OCI-LY7 (cell line): ENCODE data around the gene MFSD6. TPM values are rescaled to one million over a fixed set of nuclear protein-coding genes. Genes with fewer than 3 reads are reported as not detected.

Experiments
- BruUV-seq: library from RNA; stranded (reverse); fragments of 400-500 nt; replicated peaks from 2 replicates; lab custom pipeline; 2021; lab: Mats Ljungman, UMichigan
- CTCF ChIA-PET: fragments of 300-600 bp; sonication (Branson Sonifier 250); formaldehyde crosslinking; loops from one replicate; lab custom pipeline; 2022; ENCODE audit warnings: antibody characterized with exemption; ENCODE audit not compliant: unreplicated experiment; lab: Charles Lee
- POLR2A ChIA-PET: fragments of 300-600 bp; sonication (Branson Sonifier 250); formaldehyde crosslinking; loops from one replicate; lab custom pipeline; 2022; ENCODE audit warnings: antibody characterized with exemption; lab: Charles Lee
- DNase-seq: peaks from one replicate; pipeline ENCODE4 v3.0.0-alpha.2; 2015; ENCODE audit warnings: low spot score
- H2AFZ ChIP-seq: fragments of 200-600 bp; sonication (generic), shearing (Covaris generic); 2 replicates; pipeline ENCODE4 v1.6.1; 2014; ENCODE audit warnings: mild to moderate bottlenecking, antibody characterized with exemption, low read length, moderate library complexity
- H3K27ac ChIP-seq: fragments of 200-600 bp; sonication (generic); 2 replicates; pipeline ENCODE4 v1.5.1; 2014; ENCODE audit warnings: mixed run types, low read depth, mild to moderate bottlenecking, moderate library complexity, low read length, inconsistent platforms; ENCODE audit not compliant: poor library complexity, severe bottlenecking
- H3K36me3 ChIP-seq: fragments of 200-600 bp; sonication (generic); 2 replicates; pipeline ENCODE4 v1.6.1; 2014; ENCODE audit warnings: mild to moderate bottlenecking, antibody characterized with exemption, low read length, moderate library complexity, mixed read lengths; ENCODE audit not compliant: insufficient read depth
- H3K4me1 ChIP-seq: fragments of 200-600 bp; sonication (generic); 2 replicates; pipeline ENCODE4 v1.5.1; 2014; ENCODE audit warnings: mild to moderate bottlenecking, low read length; ENCODE audit not compliant: insufficient read depth, poor library complexity, severe bottlenecking
- H3K4me2 ChIP-seq: fragments of 200-600 bp; sonication (generic); 2 replicates; pipeline ENCODE4 v1.6.1; 2014; ENCODE audit warnings: mild to moderate bottlenecking, low read length
- H3K4me3 ChIP-seq: fragments of 200-600 bp; sonication (generic); 2 replicates; pipeline ENCODE4 v1.5.1; 2014; ENCODE audit warnings: mild to moderate bottlenecking, low read depth, low read length; ENCODE audit not compliant: poor library complexity, severe bottlenecking
- H3K79me2 ChIP-seq: fragments of 200-600 bp; sonication (generic); 2 replicates; pipeline ENCODE4 v1.6.1; 2016; ENCODE audit warnings: low read depth, mild to moderate bottlenecking, low read length, moderate library complexity, mixed read lengths; ENCODE audit not compliant: insufficient read depth
- H3K9me2 ChIP-seq: fragments of 200-600 bp; sonication (generic); 2 replicates; pipeline ENCODE4 v1.6.1; 2016; ENCODE audit warnings: mild to moderate bottlenecking, low read length, mixed read lengths; ENCODE audit not compliant: insufficient read depth
- H3K9me3 ChIP-seq: fragments of 200-600 bp; sonication (generic); 2 replicates; pipeline ENCODE4 v1.6.1; 2014; ENCODE audit warnings: mild to moderate bottlenecking, mixed run types, low read length, mixed read lengths
- H4K20me1 ChIP-seq: fragments of 200-600 bp; sonication (generic); 2 replicates; pipeline ENCODE4 v1.6.1; 2014; ENCODE audit warnings: mild to moderate bottlenecking, antibody characterized with exemption, low read length, moderate library complexity, mixed read lengths; ENCODE audit not compliant: insufficient read depth
- CTCF ChIP-seq: fragments of 200-600 bp; sonication (generic); conservative IDR thresholded peaks from 2 replicates; pipeline ENCODE4 v1.5.1; 2014; ENCODE audit warnings: mild to moderate bottlenecking, antibody characterized with exemption, low read length, moderate library complexity, mixed read lengths
- EZH2phosphoT487 ChIP-seq: fragments of 200-600 bp; sonication (generic); IDR thresholded peaks from 2 replicates; pipeline ENCODE4 v1.6.1; 2018; ENCODE audit warnings: low read depth, borderline replicate concordance, mild to moderate bottlenecking, mixed run types, antibody characterized with exemption, low read length, moderate library complexity, mixed read lengths
- intact Hi-C: fragments of 100-400 bp; cut with micrococcal nuclease; formaldehyde crosslinking; loops from one replicate; pipeline ENCODE4 v1.10.0; 2022; ENCODE audit not compliant: unreplicated experiment
- total RNA-seq, 2 experiments: library from RNA; depleted of rRNA in 1 of 2; stranded (reverse); fragments of >200 nt in 1 of 2; shearing (Covaris generic) in 1 of 2; gene quantifications; 2 replicates each; pipeline ENCODE4 v1.2.3, GENCODE V29; 2014 to 2022

Gene MFSD6
- total RNA-seq, 2 experiments from 2014 or later: 8.3 to 19.5 TPM

DNA sequence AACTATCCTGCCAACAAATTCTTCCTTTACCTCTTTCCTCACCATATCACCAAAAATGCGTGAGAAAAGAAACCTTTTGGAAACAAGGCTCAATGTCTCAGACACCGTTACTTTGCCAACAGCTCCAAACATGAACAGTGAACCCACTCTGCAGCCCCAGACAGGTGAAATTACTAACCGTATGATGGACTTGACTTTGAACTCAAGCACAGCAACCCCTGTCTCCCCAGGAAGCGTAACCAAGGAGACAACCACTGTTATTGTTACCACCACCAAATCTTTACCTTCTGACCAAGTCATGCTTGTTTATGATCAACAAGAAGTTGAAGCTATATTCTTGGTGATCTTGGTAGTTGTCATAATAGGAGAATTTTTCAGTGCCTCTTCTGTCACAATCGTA lies 28.4 kb downstream of the MFSD6 start:
- Histone ChIP-seq H3K4me2 (no peak overlapping the region), H4K20me1 (no peaks in the 10 kb centered on the region), H3K4me1 (no peaks in the 10 kb centered on the region), H3K27ac (no peak overlapping the region), H3K36me3 (peaks cover 6% of the 10 kb centered on the region; the same call in 1 of the 2 replicates), H3K4me3 (no peak overlapping the region), H3K9me3 (no peaks in the 10 kb centered on the region), H3K79me2 (no peaks in the 10 kb centered on the region), H2AFZ (no peak overlapping the region), H3K9me2 (no peaks in the 10 kb centered on the region)
- DNase-seq: no peak
- intact Hi-C loops: no loop called here
- CTCF ChIA-PET: no interaction called here
- no peak for TF ChIP-seq CTCF
- POLR2A ChIA-PET: interaction anchor here (1.1 to 1.3 kb wide), 2 partner anchors 11 to 31 kb away, joined by 3 to 4 read pairs; no protein-coding TSS in a partner anchor
- TSS peak; percentile 60 for BruUV-seq

GRCh38 chr2:190440113-190440512 lies 32.0 kb downstream of the MFSD6 start:
- Histone ChIP-seq H3K36me3 (peaks cover 6% of the 10 kb centered on the region; the same call in 1 of the 2 replicates), H3K4me1 (peaks cover 6% of the 10 kb centered on the region), H3K9me3 (no peaks in the 10 kb centered on the region), H3K4me3 (no peak overlapping the region), H4K20me1 (no peaks in the 10 kb centered on the region), H3K9me2 (no peaks in the 10 kb centered on the region), H2AFZ (no peak overlapping the region), H3K27ac (no peak overlapping the region), H3K4me2 (no peak overlapping the region), H3K79me2 (no peaks in the 10 kb centered on the region)
- intact Hi-C loops: no loop called here
- POLR2A ChIA-PET: no interaction called here
- DNase-seq: no peak
- CTCF ChIA-PET: no interaction called here
- no peak for TF ChIP-seq CTCF
- no peak for TF ChIP-seq EZH2phosphoT487
- BruUV-seq: no TSS peak

DNA sequence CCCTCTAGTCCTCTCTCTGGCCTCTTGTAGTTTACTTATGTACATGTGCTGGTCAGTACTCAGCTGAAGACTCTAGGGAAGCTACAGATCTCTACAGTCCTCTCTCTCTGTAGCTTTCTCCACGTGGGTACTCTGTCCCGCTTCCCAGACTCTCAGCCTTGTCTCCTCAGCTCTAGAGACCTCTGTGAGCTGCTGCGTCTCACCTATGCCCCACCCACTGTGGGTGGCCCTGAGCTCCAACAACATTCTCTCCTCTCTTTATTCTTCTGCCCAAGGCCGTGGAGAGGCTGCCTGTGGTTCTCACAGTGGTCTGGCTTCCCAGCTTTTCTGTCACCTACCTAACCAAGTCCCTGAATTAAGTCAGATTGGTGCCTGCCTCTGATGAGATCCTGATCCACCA lies 33.4 kb downstream of the MFSD6 start:
- Histone ChIP-seq H3K27ac (no peak overlapping the region), H3K4me2 (no peak overlapping the region), H3K4me3 (no peak overlapping the region), H4K20me1 (no peaks in the 10 kb centered on the region), H3K36me3 (peaks cover 6% of the 10 kb centered on the region; the same call in 1 of the 2 replicates), H3K79me2 (no peaks in the 10 kb centered on the region), H3K9me2 (no peaks in the 10 kb centered on the region), H3K9me3 (no peaks in the 10 kb centered on the region), H2AFZ (no peak overlapping the region), H3K4me1 (peaks cover 6% of the 10 kb centered on the region)
- intact Hi-C loops: no loop called here
- no peak for DNase-seq
- POLR2A ChIA-PET: interaction anchor here (0.9 to 1.0 kb wide), 2 partner anchors 11 to 12 kb away, joined by 3 to 4 read pairs; no protein-coding TSS in a partner anchor
- CTCF ChIA-PET: no interaction called here
- TF ChIP-seq CTCF: no peak
- no peak for TF ChIP-seq EZH2phosphoT487
- BruUV-seq: no TSS peak
